Activated CD8-positive, alpha-beta T cell treated with anti-CD3 and anti-CD28 coated beads for 36 hours (primary cell): ENCODE data around the gene ZBTB1. TPM values are rescaled to one million over a fixed set of nuclear protein-coding genes. Genes with fewer than 3 reads are reported as not detected.

Source experiments
- ATAC-seq: fragments of 200-7000 bp; cut with Tn5 transposase; one replicate; pipeline ENCODE4 v1.10.0; 2021; ENCODE audit warnings: mild to moderate bottlenecking, moderate library complexity
- CTCF ChIA-PET: fragments of 350-600 bp; sonication (Branson Sonifier 250); formaldehyde crosslinking; loops from one replicate; lab custom pipeline; 2021; ENCODE audit warnings: antibody characterized with exemption; lab: Charles Lee
- POLR2A ChIA-PET: fragments of 350-600 bp; sonication (Branson Sonifier 250); formaldehyde crosslinking; loops from one replicate; lab custom pipeline; 2021; ENCODE audit warnings: antibody characterized with exemption; lab: Charles Lee
- DNase-seq: peaks from one replicate; pipeline ENCODE4 v3.0.0-alpha.2; 2020
- H3K27ac Mint-ChIP-seq: one replicate; pipeline ENCODE4 v1.8.0; 2021; ENCODE audit warnings: mild to moderate bottlenecking, mixed read lengths
- H3K27me3 Mint-ChIP-seq: one replicate; pipeline ENCODE4 v1.8.0; 2021; ENCODE audit warnings: mixed read lengths
- H3K36me3 Mint-ChIP-seq: one replicate; pipeline ENCODE4 v1.8.0; 2021; ENCODE audit warnings: low read depth, mixed read lengths
- H3K4me1 Mint-ChIP-seq: one replicate; pipeline ENCODE4 v1.8.0; 2021; ENCODE audit warnings: low read depth, mixed read lengths
- H3K4me3 Mint-ChIP-seq: one replicate; pipeline ENCODE4 v1.8.0; 2021; ENCODE audit warnings: mild to moderate bottlenecking, moderate library complexity, mixed read lengths
- H3K9me3 Mint-ChIP-seq: one replicate; pipeline ENCODE4 v1.8.0; 2021; ENCODE audit warnings: mixed read lengths
- intact Hi-C: fragments of 100-400 bp; cut with micrococcal nuclease; formaldehyde crosslinking; loops from one replicate; pipeline ENCODE4 v1.10.0; 2022
- total RNA-seq, 2 experiments: library from RNA; stranded (reverse); gene quantifications; one replicate each; pipeline ENCODE4 v1.2.3, GENCODE V29; 2021
- TF ChIP-seq, protein P1 (sequence below): fragments of 200-600 bp; IDR thresholded peaks from one replicate; pipeline ENCODE4 v1.8.0; 2022; ENCODE audit warnings: antibody characterized with exemption, mild to moderate bottlenecking

ZBTB1 gene
- total RNA-seq, 2 experiments from 2014 or later: 64.7 to 67.8 TPM

DNA sequence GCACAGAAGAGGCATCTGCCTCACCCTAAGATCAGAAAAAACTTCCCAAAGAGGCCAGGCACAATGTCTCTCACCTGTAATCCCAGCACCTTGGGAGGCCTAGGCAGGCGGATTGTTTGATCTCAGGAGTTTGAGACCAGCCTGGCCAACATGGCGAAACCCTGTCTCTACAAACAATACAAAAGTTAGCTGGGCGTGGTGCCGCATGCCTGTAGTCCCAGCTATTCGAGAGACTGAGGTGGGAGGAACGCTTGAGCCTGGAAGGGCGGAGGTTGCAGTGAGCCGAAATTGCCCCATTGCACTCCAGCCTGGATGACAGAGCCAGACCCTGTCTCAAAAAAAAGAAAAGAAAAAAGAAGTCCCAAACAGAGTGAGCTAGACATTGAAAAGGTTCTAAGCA lies 4.5 kb downstream of the ZBTB1 start:
- ATAC-seq: no peak
- Mint-ChIP-seq H3K27me3 (no peaks in the 10 kb centered on the region), H3K36me3 (peaks cover 41% of the 10 kb centered on the region), H3K9me3 (no peaks in the 10 kb centered on the region), H3K4me1 (peaks cover 54% of the 10 kb centered on the region), H3K4me3 (peak overlapping the region; percentile 79), H3K27ac (peak overlapping the region; percentile 73)
- intact Hi-C loops: loop anchor here (5.0 kb wide), 1 partner anchor 33 kb away; the partner anchor contains the start of gene HSPA2
- no peak for DNase-seq
- POLR2A ChIA-PET: interaction anchor here (1.1 to 1.3 kb wide), 2 partner anchors 11 to 12 kb away, joined by 3 read pairs; no protein-coding TSS in a partner anchor
- TF ChIP-seq, protein P1, sequence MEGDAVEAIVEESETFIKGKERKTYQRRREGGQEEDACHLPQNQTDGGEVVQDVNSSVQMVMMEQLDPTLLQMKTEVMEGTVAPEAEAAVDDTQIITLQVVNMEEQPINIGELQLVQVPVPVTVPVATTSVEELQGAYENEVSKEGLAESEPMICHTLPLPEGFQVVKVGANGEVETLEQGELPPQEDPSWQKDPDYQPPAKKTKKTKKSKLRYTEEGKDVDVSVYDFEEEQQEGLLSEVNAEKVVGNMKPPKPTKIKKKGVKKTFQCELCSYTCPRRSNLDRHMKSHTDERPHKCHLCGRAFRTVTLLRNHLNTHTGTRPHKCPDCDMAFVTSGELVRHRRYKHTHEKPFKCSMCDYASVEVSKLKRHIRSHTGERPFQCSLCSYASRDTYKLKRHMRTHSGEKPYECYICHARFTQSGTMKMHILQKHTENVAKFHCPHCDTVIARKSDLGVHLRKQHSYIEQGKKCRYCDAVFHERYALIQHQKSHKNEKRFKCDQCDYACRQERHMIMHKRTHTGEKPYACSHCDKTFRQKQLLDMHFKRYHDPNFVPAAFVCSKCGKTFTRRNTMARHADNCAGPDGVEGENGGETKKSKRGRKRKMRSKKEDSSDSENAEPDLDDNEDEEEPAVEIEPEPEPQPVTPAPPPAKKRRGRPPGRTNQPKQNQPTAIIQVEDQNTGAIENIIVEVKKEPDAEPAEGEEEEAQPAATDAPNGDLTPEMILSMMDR: no peak
- CTCF ChIA-PET: interaction anchor here (1.0 to 4.0 kb wide), 8 partner anchors 14 to 165 kb away, joined by 3 to 44 read pairs (median 5); partner anchors contain the start of gene HSPA2

DNA sequence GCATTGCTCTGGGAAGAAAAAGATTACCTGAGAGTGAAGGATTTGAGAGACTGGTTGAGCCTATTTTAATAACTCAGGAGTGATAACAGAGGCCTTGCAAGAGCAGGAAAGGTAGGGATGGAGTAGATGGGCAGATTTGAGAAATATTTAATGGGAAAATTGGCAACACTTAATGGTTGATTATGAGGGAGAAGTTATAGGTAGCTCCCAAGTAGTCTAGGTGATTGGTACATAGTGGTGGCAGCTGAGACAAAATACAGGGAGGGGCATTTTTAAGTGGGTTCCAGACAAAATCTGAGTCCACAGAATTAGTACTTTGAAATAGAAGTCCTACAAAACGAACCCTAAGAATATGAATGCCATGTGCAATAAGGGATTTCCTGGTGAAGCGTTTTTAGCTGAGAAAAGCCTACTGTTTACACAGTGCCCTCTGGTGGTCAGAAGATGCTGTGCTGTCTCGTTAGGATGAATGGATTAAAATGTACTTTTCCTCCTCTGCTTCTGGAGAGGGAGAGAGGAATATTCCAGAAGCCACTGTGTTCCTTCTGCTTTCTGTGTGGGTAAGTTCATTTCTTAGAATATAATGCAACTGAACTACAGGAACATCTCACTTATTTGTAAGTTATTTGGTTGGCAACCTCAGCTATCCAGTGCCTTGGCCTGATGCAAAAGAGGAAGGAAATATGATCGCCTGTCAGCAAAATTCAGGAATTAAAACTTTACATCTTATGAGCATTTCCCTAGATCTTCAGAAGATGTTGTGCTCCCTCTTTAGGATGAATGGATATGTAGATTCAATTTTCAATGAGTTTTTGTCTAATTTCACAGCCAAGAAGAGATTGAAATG lies 6.5 kb downstream of the ZBTB1 start:
- Mint-ChIP-seq H3K27ac (peak overlapping the region; percentile 76), H3K4me3 (peak overlapping the region; percentile 41), H3K27me3 (no peaks in the 10 kb centered on the region), H3K36me3 (peaks cover 38% of the 10 kb centered on the region), H3K4me1 (peaks cover 70% of the 10 kb centered on the region), H3K9me3 (no peaks in the 10 kb centered on the region)
- intact Hi-C loops: no loop called here
- TF ChIP-seq, protein P1: peak; percentile 90
- ChIA-PET POLR2A (no interaction called here), CTCF (interaction anchor here (0.6 to 4.0 kb wide), 35 partner anchors 9 to 223 kb away, joined by 3 to 44 read pairs (median 6); partner anchors contain the start of gene HSPA2)
- peak; percentile 81 for DNase-seq
- ATAC-seq: peak; percentile 28

DNA sequence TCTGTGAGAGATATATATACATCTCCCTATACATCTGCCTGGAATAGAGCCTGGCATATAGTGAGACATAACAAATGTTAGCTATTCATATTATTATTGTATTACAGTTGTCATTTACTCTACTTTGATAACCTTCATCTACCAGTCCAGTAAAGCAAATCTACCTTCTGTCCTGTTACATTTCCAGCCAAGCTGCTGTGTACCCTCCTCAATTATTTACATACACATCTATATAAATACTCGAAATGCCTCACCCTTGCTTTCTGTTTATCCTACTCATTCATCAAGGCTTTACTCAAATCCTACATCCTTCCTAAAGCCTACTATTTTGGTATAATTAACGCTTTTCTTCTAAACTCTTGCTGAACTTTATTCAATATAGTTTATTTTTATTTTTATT lies 8.7 kb downstream of the ZBTB1 start:
- TF ChIP-seq, protein P1: no peak
- Mint-ChIP-seq H3K27me3 (no peaks in the 10 kb centered on the region), H3K9me3 (no peaks in the 10 kb centered on the region), H3K4me1 (peaks cover 77% of the 10 kb centered on the region), H3K27ac (no peak overlapping the region), H3K4me3 (no peak overlapping the region), H3K36me3 (peaks cover 29% of the 10 kb centered on the region)
- POLR2A ChIA-PET: no interaction called here
- intact Hi-C loops: no loop called here
- CTCF ChIA-PET: interaction anchor here (1.1 to 1.3 kb wide), 2 partner anchors 12 to 14 kb away, joined by 3 to 4 read pairs; no protein-coding TSS in a partner anchor
- no peak for DNase-seq
- ATAC-seq: no peak

DNA sequence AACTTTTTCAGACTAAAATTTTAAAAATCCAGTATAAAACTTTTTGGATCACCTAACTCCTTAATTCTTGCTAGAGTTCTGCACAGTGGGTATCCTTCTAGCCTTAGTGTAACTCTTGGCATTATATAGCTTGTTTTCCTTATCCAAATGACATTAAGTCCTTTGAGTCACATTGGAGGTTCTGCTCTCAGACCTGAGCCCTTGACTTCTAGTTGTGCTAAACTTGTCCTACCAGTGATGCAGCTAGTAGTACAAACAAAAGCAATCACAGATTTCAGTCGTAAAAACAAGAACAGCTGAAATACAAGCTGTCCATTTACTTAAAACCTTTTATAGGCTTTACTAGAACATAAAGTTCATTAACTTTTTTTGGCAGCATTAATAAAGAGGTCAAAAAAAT lies 10.5 kb downstream of the ZBTB1 start:
- no peak overlapping the region for H3K4me3 Mint-ChIP-seq
- H3K4me1 Mint-ChIP-seq: peaks cover 65% of the 10 kb centered on the region
- no peak for DNase-seq
- ChIA-PET POLR2A (interaction anchor here (2.8 kb wide), 1 partner anchor 10 kb away, joined by 12 read pairs; the partner anchor contains the start of genes ZBTB1 and ZBTB25), CTCF (interaction anchor here (0.9 to 2.4 kb wide), 7 partner anchors 10 to 121 kb away, joined by 3 to 9 read pairs (median 3); partner anchors contain the start of gene HSPA2)
- TF ChIP-seq, protein P1: no peak
- ATAC-seq: no peak
- no peaks in the 10 kb centered on the region for H3K9me3 Mint-ChIP-seq
- no peaks in the 10 kb centered on the region for H3K27me3 Mint-ChIP-seq
- peaks cover 21% of the 10 kb centered on the region for H3K36me3 Mint-ChIP-seq
- intact Hi-C loops: no loop called here
- no peak overlapping the region for H3K27ac Mint-ChIP-seq
